ENCODE measurements around the gene RPS19.

GRCh38 chr19:41919948-41920712, 60.1 kb downstream of the RPS19 start:
- TF ChIP-seq REST (IDR thresholded peaks at IDR 0.05; ENCODE audit: borderline replicate concordance) = no peak
- TF ChIP-seq CTCF (IDR thresholded peaks at IDR 0.05; ENCODE audit: poor library complexity, severe bottlenecking) = no peak
- no peak for TF ChIP-seq TAF1 (IDR thresholded peaks at IDR 0.05; ENCODE audit: low read depth)
